ENCODE data around the gene DIPK1C.

DNA sequence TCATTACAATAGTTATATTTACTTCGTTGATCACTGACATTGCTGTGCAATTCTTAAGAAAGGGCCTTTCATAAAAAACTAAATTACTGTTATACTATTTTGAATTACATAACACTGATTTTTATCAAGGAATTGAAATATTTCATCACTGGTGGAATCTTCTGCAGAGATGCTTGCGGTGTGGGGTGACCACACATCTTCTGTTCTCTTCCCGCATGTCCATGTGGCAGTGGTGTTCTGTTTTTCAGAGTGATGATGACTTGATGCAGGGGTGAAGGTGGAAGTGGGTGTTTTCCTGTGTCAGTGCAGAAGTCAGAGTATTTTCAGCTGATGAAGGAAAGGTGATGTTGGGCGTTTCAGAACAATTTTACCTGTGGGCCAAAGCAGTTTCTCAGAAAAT is 46.0 kb upstream of the DIPK1C start:
- no peak for TF ChIP-seq EZH2 (IDR thresholded peaks at IDR 0.05; ENCODE audit: insufficient read depth, low read length)
- TF ChIP-seq, protein P1, sequence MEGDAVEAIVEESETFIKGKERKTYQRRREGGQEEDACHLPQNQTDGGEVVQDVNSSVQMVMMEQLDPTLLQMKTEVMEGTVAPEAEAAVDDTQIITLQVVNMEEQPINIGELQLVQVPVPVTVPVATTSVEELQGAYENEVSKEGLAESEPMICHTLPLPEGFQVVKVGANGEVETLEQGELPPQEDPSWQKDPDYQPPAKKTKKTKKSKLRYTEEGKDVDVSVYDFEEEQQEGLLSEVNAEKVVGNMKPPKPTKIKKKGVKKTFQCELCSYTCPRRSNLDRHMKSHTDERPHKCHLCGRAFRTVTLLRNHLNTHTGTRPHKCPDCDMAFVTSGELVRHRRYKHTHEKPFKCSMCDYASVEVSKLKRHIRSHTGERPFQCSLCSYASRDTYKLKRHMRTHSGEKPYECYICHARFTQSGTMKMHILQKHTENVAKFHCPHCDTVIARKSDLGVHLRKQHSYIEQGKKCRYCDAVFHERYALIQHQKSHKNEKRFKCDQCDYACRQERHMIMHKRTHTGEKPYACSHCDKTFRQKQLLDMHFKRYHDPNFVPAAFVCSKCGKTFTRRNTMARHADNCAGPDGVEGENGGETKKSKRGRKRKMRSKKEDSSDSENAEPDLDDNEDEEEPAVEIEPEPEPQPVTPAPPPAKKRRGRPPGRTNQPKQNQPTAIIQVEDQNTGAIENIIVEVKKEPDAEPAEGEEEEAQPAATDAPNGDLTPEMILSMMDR (IDR thresholded peaks at IDR 0.05; ENCODE audit: insufficient read depth, low read depth, low read length) = no peak

Measured in astrocyte (in vitro differentiated cells and primary cell).